Non-pigmented ciliary epithelial cell (primary cell): ENCODE data around the gene CLCNKA.
A peak's percentile ranks its signal among the peaks of the same experiment; 100 is the strongest.
"Not testable (repeated sequence)": the region's sequence is repeated elsewhere in the genome, so short reads cannot be mapped to it uniquely, and the experiment has no call there.

ENCODE experiments used
- DNase-seq: peaks from one replicate; pipeline ENCODE4 v3.0.0-alpha.2; 2010; ENCODE audit warnings: low read depth

Gene CLCNKA

DNA sequence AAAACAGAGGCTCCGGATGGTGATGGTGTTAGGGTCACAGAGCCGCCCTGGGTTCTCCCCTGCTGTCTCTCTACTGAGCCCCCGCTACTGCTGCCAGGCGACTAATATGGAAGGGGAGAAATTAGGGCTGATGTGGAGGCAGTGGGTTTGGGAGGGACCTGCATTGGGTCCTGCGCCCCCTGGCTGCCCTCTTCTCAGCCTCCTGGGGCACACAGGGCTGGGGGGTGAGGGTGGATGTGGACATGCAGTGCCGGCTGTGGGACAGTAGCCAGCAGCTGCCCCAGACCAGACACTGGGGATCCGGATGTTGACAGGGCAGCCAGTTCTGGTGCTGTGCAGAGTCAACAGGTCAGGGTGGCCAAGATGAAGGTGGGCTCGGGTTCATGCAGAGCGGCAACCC is 20.3 kb downstream of the CLCNKA start:
- DNase-seq: no peak

DNA sequence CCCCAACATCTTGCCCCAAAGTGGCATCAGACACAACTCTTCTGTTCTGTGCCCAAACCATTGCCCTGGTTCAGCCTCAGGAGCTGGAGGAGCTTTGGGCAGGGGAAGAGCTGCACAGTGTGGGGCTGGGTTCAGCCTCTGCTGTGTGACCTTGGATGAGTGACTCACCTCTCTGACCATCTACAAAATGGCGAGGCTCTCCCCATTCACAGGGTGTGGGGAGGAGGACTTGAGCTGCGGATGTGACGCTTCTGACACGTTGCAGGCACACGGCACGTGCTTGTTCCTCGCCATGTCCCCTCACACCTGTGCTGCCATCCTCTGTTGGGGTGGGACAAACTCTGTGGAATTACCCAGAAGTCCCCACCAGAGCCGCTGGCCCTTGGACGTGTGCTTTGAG is 20.8 kb downstream of the CLCNKA start:
- not testable (repeated sequence) for DNase-seq

DNA sequence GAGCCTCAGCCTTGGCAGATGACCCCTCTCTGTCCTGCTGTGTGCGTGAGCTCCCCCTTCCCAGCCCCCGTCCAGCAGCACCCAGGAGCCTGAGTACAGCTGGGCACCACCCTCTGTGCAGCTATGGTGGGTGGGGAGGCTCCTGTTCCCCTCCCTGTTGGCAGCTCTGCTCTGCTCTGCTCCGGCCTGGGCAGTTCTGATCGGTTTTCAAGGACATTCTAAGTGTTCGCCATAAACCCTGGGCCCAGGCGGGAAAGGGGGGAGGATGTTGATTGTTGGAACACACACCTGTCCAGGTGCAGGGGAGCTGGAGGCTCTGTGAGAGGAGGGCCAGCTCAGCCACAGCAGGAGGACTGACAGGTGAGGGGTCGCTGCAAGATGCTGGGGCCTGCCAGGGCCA is 21.7 kb downstream of the CLCNKA start, which contains the start of gene CLCNKB:
Gene CLCNKB, plus strand, starts transcription at position 262 of the 400 bp plus-strand sequence. CDS start 711 bp downstream, outside the sequence.
- no peak for DNase-seq

DNA sequence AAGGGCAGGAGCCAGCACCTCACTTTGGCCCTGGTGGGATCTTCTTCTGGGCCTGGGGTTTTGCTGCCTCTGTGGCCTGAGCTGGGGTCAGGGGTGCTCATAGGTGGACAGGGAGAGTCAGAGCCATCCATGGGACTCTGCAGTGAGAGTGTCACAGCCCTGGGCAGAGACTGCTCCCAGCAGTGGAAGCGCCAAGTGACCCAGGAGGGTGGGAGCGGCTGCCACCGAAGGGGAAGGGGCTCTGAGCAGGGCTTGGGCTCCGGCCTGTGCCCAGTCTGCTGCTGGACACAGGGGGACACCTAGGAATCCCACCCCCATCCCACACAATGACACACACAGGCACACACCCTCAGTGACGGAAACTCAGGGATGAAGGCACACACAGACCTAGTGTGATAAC is 22.1 kb downstream of the CLCNKA start:
- no peak for DNase-seq

DNA sequence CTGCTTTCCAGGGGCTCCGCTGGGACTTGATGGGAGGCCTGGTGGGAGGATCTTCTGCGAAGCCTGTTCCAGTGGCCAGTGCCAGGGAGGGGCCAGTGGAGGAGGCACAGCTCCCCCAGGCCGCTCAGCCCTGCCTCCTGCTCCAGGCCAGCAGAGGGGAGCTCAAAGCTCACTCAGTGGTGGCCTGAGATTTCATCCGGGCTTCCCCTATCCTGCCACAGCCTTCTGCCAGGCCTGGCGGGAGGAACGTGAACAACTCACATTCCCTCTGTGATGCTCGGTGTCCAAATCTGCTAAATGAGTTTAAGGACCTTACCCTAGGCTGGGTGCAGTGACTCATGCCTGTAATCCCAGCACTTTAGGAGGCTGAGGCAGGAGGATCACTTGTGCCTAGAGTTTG is 25.0 kb downstream of the CLCNKA start:
- no peak for DNase-seq

DNA sequence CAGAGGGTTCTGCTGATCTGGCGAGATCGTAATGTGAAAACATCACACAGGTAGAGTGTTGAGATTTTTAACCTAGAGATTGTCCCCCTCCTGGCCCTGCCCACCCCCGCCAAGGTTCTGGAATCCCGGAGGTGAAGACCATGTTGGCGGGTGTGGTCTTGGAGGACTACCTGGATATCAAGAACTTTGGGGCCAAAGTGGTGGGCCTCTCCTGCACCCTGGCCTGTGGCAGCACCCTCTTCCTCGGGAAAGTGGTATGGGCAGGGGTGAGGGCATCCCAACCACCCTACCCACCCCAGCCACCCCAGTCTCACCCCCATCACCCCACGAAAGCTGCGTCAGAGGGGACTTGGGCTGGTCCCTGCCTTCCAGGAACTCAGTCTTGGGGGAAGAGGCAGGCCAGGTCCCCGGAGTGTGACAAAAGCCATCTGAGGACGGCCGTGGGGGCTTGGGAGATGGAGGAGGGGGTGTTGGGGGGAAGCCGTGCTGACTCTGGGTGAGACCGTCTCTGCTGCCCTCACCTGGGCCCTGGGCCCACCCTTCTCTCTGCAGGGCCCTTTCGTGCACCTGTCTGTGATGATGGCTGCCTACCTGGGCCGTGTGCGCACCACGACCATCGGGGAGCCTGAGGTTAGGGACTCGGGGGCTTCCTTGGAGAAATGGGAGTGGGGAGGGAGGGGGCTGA is 26.1 kb downstream of the CLCNKA start:
- no peak for DNase-seq

DNA sequence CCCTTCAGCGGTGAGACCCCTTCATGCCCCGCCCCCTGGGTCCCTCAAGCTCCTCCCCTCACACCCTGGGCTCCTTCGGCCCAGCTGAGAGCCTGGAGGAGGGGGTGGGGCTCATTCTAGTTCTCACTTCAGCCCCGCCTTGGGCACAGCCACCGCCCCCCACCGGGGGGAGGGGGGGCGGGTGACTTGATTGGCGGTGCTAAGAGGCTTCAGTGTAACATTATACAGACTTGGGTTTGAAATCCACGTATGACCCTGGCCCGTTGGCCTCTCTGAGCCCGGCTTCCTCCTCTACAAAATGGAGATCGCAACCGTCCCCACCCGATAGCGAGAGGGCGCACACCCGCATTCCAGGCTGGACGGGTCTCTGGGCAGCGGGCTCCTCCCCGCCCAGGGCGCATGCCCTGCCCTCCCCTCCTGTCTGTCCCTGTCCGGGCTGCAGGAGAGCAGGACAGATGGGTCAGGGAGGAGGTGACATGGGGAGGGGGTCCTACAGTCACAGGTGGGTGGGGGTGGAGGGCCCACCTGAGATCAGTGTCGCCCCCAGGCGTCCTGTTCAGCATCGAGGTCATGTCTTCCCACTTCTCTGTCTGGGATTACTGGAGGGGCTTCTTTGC is 26.8 kb downstream of the CLCNKA start:
- no peak for DNase-seq

DNA sequence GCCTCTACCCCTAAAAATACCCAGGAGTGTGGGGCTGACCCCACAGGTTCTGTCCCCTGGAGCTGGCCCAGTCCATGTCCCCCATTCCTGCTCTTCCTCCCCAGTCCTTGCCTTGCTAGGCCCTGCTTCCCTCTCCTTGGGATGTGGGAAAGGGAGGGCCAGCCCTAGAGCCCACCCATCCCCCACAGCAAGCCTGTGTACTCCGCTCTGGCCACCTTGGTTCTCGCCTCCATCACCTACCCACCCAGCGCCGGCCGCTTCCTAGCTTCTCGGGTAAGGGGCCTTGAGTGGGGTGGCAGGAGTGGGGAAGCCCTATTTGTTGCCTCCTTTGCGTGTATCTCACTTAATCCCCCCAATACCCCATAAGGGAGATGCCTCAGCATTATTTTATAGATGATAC is 28.5 kb downstream of the CLCNKA start:
- DNase-seq: no peak

DNA sequence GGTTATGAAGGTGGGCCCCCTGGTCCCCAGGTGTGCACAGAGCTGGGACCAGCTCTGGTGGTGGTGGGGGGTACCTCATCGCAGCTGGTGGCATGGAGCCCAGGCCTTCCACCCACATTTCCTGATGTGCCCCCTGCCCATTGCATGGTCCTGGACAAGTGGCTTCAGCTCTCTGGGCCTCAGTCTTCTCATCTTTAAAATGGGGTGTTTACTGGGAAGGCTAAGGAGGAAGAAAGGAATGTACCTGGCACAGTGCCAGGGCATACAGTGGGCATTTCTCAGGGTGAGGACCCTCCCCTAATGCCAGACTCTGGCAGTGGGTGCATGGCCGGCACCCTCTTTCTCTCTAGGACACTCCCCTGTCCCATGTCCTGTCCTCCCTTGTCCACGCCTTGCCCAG is 29.2 kb downstream of the CLCNKA start:
- DNase-seq: no peak

DNA sequence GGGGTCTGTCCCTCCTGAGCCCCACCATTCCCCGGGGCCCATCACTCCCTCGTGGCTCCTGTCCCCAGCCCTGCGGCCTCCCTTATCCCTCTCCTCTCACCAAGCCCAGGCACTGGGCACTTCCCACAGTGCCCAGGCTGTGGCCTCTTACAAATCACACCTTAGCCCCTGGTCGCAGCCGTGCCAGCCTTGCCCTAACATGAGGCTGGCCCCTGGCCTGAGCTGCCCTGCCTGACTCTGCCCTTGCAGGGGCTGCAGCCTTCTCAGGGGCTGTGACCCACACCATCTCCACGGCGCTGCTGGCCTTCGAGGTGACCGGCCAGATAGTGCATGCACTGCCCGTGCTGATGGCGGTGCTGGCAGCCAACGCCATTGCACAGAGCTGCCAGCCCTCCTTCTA is 30.1 kb downstream of the CLCNKA start:
- DNase-seq: not testable (repeated sequence)

DNA sequence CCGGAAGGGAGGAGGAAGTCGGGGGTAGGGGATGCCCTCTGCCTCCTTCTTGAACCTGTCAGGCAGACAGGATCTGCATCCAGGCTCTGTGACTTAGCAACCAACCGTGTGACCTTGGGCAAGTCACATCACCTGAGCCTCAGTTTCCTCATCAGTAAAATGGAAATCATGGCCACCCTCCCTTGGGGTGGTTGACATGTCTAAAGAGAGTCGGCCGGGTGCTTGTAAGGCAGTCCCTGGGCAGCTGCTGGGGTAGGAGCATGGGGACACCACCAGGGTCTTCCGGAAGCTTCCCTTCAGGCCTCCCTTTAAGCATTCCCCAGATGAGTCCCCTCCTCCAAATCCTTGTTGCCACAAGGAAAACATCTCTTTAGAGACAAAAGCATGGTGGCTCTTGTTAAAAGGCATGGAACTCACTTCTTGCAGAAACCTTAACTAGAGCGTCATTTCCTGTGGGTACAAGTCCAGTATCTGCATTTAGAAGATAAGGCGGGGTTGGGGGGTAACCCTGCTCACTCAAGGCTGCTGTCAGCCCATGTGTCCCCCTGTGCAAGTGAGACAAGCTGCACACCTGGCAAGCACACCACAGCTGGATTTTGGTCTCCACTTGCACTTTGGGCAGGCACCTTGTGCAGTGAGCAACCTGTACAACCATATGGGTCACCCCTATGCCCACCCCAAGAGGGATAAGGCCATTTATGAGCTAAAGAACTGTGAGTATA is 32.1 kb downstream of the CLCNKA start:
- no peak for DNase-seq

DNA sequence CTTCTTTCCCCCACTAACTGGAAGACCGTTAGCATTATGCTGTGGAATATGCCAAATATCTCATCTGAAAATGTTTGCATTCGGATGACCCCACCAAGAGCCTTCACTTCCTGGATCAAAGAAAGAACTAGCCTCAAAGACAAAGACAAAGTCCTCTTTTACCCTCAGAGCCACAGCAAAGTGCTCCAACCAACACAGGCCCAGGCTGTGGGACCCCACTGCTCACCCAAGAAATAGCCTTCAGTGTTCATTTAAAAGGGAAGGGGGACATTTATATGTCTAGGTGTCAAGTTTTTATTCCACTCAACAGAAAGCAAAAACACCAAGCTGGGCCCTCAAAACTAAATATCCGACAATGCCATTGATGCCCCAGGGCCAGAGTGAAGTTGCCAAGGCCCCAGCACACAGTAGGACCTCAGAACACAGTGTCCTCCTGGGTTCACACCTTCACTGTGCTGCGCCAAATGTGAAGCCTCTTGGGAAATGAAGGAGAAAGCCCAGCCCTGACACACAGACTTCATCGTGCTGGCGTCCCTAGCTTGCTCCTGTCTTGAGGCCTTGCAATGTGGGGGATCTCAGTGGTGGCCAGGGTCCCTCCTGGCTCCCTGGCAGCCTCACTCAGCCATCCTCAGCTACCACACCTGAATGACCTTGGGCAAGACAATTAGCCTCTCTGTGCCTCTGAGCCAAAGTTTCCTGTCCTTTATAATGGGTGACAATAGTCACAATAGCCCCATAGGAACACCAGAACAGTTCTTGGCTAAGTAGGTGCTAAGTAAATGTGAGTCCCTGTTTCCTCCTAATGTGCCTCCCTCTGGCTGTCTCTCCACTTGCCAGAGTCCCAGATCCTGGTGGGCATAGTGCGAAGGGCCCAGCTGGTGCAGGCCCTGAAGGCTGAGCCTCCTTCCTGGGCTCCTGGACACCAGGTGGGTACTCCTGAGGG is 33.0 kb downstream of the CLCNKA start:
- no peak for DNase-seq

DNA sequence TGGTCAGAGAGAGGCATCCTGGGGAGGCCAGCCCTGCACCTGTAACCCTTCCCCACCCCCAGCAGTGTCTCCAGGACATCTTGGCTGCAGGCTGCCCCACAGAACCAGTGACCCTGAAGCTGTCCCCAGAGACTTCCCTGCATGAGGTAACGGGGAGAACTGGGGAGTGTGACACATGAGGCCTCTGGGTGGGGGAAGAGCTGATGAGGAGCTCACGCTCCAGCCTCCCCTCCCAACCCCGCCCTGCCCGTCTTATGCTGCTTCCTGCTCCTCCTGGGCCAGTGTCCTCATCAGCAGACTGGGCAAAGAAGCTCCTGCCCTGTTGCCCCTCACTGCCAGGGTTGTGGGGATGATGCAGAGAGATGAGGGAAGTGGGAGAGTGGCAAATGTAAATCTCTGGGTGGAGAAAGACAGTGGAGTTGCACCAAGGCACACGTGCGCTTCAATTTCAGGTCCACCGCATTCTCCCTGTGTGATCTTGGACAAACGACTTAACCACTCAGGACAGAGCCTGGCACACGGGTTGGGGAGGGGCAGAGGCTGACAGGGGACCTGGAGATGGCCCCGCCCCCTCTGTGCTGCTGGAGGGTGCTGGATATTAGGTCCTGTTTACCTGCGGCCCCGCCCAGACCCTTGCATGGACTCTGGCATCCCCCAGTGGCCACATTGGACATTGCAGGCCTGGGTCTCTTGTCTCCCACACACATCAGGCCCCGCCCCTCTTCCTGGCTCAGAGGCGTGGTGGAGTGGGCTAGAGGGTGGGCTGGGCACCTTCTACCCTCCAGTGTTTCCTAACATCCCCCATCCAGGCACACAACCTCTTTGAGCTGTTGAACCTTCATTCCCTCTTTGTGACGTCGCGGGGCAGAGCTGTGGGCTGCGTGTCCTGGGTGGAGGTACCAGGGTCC is 34.0 kb downstream of the CLCNKA start:
- DNase-seq: peak; percentile 35

DNA sequence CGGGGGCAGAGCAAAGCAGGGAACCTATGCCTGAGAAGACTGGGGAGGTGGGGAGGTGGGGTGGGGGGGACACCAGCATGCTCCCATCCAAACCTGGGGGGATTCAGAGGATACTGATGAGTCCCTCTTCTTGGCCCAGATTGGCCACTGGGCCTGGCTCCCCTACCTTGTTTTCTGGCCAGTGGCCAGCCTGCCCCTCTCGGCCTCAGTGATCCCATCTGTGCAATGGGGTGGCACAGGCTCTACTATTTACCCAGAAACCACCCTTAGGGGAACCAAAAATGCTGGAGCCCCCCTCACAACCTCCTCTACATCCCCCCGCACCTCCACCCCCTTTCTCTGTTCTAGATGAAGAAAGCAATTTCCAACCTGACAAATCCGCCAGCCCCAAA is 34.7 kb downstream of the CLCNKA start:
- DNase-seq: not testable (repeated sequence)

DNA sequence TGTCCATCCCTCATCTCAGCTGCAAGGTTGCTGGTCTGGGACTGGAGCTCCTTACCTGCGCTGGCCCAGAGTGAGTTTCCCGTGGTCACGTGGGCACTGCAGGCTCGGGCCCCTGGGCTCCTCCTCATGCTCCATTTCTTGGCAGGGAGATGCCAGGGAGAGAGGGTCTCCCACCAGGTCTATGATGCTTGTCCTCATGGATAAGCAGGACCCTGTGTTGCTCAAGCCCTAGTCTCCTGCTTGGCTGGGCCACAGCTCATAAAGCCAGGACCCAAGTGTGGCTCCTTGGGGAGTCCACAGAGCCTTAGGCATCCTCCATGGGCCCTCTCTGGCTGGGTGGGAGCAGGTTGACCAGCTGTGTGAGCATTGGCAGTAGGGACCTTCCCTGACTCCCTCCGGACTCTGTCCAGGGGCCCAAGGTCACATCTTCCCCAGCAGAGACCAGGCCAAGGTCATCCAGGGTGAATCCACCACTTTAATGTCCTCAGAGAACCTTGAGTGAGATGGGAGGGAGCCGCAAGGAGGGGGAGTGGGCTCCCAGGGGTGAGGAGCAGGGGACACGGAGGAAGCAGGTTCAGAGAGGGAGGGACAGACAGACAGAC is 35.6 kb downstream of the CLCNKA start:
- DNase-seq: not testable (repeated sequence)

DNA sequence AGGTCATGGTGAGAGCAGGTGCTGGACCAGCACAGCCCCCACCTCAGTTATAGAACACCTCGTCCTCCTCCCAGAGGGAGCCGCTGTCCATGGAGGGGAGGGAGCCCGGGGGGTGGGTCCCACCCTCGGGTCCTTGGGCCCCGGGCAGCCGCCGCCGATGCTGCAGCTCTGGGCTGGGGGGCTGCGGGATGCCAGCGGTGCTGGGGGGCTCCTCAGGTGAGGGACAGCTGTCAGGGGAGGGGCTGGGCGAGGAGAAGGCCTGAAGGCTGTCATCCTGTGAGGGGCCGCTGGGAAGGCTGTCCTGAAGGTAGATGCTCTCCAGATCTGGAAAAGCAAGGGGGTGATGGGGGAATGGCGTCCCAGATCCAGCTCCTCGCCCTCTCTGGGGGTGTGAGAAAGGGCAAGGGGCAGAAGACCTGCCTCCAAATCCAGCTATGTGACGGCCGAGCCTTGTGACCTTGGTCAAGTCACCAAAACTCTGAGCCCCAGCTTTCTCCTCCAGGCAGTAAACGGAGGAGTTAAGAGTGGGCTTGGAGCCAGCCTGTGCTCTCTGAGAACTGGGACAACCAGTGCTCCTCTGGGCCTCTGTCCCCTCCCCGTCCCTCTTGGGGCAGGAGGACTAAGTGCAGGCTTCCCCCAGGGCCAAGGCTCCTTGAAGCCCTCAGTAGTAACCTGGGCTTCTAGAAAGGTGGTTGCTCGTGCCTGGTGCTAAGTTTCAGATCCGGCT is 36.7 kb downstream of the CLCNKA start:
- DNase-seq: not testable (repeated sequence)

DNA sequence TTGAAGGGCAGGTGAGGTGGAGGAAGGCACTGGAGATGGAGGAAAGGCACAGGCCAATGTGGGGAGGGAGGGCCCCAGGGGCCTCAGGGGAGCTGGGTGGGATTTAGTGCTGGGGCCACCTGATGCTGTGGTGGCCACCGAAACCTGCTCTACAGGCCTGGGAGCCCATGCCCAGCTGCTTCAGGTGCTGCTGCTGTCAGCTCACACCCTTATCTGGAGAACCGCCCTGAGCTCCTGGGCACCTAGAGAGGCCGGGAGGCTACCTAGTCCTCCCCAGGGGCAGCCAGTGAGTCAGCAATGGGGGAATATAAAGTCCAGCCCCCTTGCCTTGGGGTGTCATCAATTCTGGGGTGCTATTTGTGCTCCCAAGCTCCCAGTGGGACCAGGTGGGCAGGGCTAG is 39.4 kb downstream of the CLCNKA start:
- DNase-seq: no peak

DNA sequence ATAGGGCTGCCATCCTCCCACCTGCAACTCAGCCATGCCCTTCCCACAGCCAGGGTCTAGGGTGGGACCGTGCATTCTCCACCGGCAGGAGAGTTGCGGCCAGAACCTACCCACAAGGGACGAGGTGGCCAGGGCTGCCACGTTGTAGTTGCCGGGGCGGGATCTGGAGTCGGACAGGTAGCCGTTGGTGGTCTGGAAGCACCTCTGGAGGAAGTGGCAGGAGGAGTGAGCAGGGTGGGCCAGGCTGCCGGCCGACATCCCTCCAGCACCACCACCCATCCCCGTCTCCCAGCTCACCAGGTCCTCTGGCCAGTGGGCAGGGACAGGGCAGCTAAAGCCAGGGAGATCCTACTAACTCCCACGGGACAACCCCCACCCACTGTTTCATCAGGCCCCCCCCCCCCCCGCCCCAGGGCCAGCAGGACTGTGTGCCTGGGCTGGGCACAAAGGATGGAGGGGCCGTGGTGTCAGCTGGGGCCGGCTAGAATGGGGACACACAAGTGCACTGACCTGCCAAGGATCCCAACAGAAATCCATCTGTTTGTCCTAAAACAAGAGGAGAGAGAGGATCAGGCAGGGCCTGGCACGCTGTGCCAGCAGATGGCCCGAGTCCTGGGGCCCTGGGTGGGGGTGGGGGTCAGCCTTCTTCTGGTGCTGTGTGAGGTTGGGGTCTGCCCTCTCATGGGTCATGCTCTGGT is 40.3 kb downstream of the CLCNKA start:
- DNase-seq: not testable (repeated sequence)

DNA sequence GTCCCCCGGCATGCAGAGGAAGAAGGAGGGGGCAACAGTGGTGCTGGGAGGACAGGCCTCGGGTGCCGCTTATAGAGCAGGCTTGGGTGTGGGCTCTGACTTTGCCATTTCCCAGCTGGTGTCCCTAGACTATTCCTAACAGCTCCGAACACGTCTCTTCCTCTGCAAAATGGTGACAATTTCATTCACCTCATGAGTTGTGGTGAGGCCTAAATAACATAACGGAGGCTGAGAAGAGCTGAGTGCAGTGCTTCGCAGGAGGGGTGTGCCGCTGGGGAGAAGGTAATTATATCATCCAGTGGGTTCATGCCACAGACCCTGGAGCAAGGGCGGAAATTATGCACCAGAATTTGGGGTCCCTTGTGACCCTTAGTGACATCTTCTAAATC is 40.8 kb downstream of the CLCNKA start:
- DNase-seq: not testable (repeated sequence)
